Stimulated activated CD8-positive, alpha-beta memory T cell treated with anti-CD3 and anti-CD28 coated beads, Interleukin-4, amount 100 ng/mL, for 1 hour (primary cell): ENCODE results near the gene MAML3.

Experiments
- DNase-seq, 2 donors: peaks; one replicate each; pipeline ENCODE4 v3.0.0-alpha.2; 2020; ENCODE audit warnings: low read depth in 2 of 2, low spot score in 1 of 2

The MAML3 gene

GRCh38 chr4:139670775-139671174 lies 483.2 kb downstream of the MAML3 start:
- DNase-seq, result no peak

- no peak for DNase-seq
These were observed 484.1 kb downstream of the MAML3 start for GRCh38 chr4:139669890-139670289.

GRCh38 chr4:139669335-139669734 lies 484.6 kb downstream of the MAML3 start:
- DNase-seq, result no peak

- DNase-seq, result no peak
These were observed 485.3 kb downstream of the MAML3 start for GRCh38 chr4:139668658-139669201.

GRCh38 chr4:139668036-139668435 lies 485.9 kb downstream of the MAML3 start:
- DNase-seq, result no peak
